SK-N-DZ (cell line): ENCODE data around the gene GJD2.
A peak's percentile ranks its signal among the peaks of the same experiment; 100 is the strongest.

Source experiments
- DNase-seq: peaks from one replicate; pipeline ENCODE4 v3.0.0-alpha.2; 2015; ENCODE audit warnings: low spot score

GJD2 gene

GRCh38 chr15:34773917-34774316, 19.1 kb upstream of the GJD2 start:
- DNase-seq: no peak

- no peak for DNase-seq
Observed at GRCh38 chr15:34773013-34773412, 18.2 kb upstream of the GJD2 start.

GRCh38 chr15:34772312-34772711, 17.5 kb upstream of the GJD2 start:
- no peak for DNase-seq

GRCh38 chr15:34769711-34770110, 14.9 kb upstream of the GJD2 start:
- no peak for DNase-seq

GRCh38 chr15:34768530-34768929, 13.7 kb upstream of the GJD2 start:
- DNase-seq: no peak

- no peak for DNase-seq
Observed at GRCh38 chr15:34765741-34766140, 10.9 kb upstream of the GJD2 start.

GRCh38 chr15:34760909-34761308, 6.1 kb upstream of the GJD2 start:
- DNase-seq: peak; percentile 21

GRCh38 chr15:34759992-34760391, 5.2 kb upstream of the GJD2 start:
- DNase-seq: no peak

- DNase-seq: no peak
Observed at GRCh38 chr15:34759347-34759746, 4.5 kb upstream of the GJD2 start.

- no peak for DNase-seq
Observed at GRCh38 chr15:34757262-34757661, 2.5 kb upstream of the GJD2 start.

GRCh38 chr15:34755419-34755773, 598 bp upstream of the GJD2 start:
- DNase-seq: no peak

GRCh38 chr15:34754171-34754601, 612 bp downstream of the GJD2 start:
- DNase-seq: no peak

GRCh38 chr15:34753236-34753894, 1.4 kb downstream of the GJD2 start:
- DNase-seq: no peak

GRCh38 chr15:34749691-34750090, 5.1 kb downstream of the GJD2 start:
- DNase-seq: no peak

- DNase-seq: no peak
Observed at GRCh38 chr15:34739346-34739745, 15.5 kb downstream of the GJD2 start.

- DNase-seq: no peak
Observed at GRCh38 chr15:34738002-34738401, 16.8 kb downstream of the GJD2 start.

GRCh38 chr15:34737477-34737876, 17.3 kb downstream of the GJD2 start:
- no peak for DNase-seq

- no peak for DNase-seq
Observed at GRCh38 chr15:34734303-34734702, 20.5 kb downstream of the GJD2 start.

GRCh38 chr15:34733621-34734020, 21.2 kb downstream of the GJD2 start:
- no peak for DNase-seq

GRCh38 chr15:34732430-34732829, 22.4 kb downstream of the GJD2 start:
- no peak for DNase-seq

GRCh38 chr15:34730701-34731100, 24.1 kb downstream of the GJD2 start:
- DNase-seq: no peak

- no peak for DNase-seq
Observed at GRCh38 chr15:34729886-34730285, 24.9 kb downstream of the GJD2 start.

GRCh38 chr15:34729056-34729455, 25.7 kb downstream of the GJD2 start:
- no peak for DNase-seq

- DNase-seq: no peak
Observed at GRCh38 chr15:34726406-34727100, 28.2 kb downstream of the GJD2 start.
